WI38 (cell line): ENCODE measurements around the gene OSBPL2.

Experiments
- H3K4me3 ChIP-seq: 2 replicates; pipeline ENCODE4 v1.5.1; 2011; ENCODE audit warnings: low read depth, mild to moderate bottlenecking, control low read depth, low read length
- CTCF ChIP-seq: IDR thresholded peaks from 2 replicates; pipeline ENCODE4 v1.5.1; 2012; ENCODE audit warnings: low read depth, mild to moderate bottlenecking, control low read depth, low read length

Gene OSBPL2

GRCh38 chr20:62336775-62337557 is 98.6 kb downstream of the OSBPL2 start:
- TF ChIP-seq CTCF = no peak
- no peak overlapping the region for H3K4me3 ChIP-seq

- TF ChIP-seq CTCF = no peak
Measured at GRCh38 chr20:62337558-62338293, 99.4 kb downstream of the OSBPL2 start.

GRCh38 chr20:62338294-62338620 is 99.9 kb downstream of the OSBPL2 start:
- no peak overlapping the region for H3K4me3 ChIP-seq
- no peak for TF ChIP-seq CTCF

More at GRCh38 chr20:62337558-62338293, 99.4 kb downstream of the OSBPL2 start:
- no peak overlapping the region for H3K4me3 ChIP-seq

- no peak overlapping the region for H3K4me3 ChIP-seq
- no peak for TF ChIP-seq CTCF
Measured at GRCh38 chr20:62339647-62340062, 101.3 kb downstream of the OSBPL2 start.

GRCh38 chr20:62342910-62343309 is 104.6 kb downstream of the OSBPL2 start:
- TF ChIP-seq CTCF = no peak
- no peak overlapping the region for H3K4me3 ChIP-seq

GRCh38 chr20:62344092-62344491 is 105.8 kb downstream of the OSBPL2 start:
- H3K4me3 ChIP-seq = no peak overlapping the region
- no peak for TF ChIP-seq CTCF

- no peak overlapping the region for H3K4me3 ChIP-seq
- no peak for TF ChIP-seq CTCF
Measured at GRCh38 chr20:62344782-62345181, 106.5 kb downstream of the OSBPL2 start.
